Smooth muscle cell (in vitro differentiated cells): ENCODE measurements around the gene DUOX2. TPM values are rescaled to one million over a fixed set of nuclear protein-coding genes. Genes with fewer than 3 reads are reported as not detected.
"Not testable (repeated sequence)": the region's sequence is repeated elsewhere in the genome, so short reads cannot be mapped to it uniquely, and the experiment has no call there.

Source experiments
- DNase-seq: peaks from one replicate; lab custom pipeline; 2025; ENCODE audit not compliant: unreplicated experiment; lab: John Stamatoyannopoulos, UW
- H2AFZ ChIP-seq: fragments of 200-600 bp; sonication (generic); 2 replicates; pipeline ENCODE4 v1.6.0; 2016; ENCODE audit warnings: antibody characterized with exemption, low read depth, mild to moderate bottlenecking
- H3F3A ChIP-seq: fragments of 200-600 bp; sonication (generic); 2 replicates; pipeline ENCODE4 v1.6.0; 2017; ENCODE audit warnings: antibody characterized with exemption, low read depth
- H3K27ac ChIP-seq: fragments of 200-600 bp; sonication (generic); 2 replicates; pipeline ENCODE4 v1.5.1; 2016; ENCODE audit warnings: low read depth, mild to moderate bottlenecking
- H3K27me3 ChIP-seq: fragments of 200-600 bp; sonication (generic); 2 replicates; pipeline ENCODE4 v1.6.1; 2016; ENCODE audit warnings: low read depth, mild to moderate bottlenecking
- H3K36me3 ChIP-seq: fragments of 200-600 bp; sonication (generic); 2 replicates; pipeline ENCODE4 v1.5.1; 2016; ENCODE audit warnings: low read depth
- H3K4me1 ChIP-seq: fragments of 200-600 bp; sonication (generic); 2 replicates; pipeline ENCODE4 v1.5.1; 2016; ENCODE audit warnings: low read depth
- H3K4me2 ChIP-seq: fragments of 200-600 bp; sonication (generic); 2 replicates; pipeline ENCODE4 v1.6.0; 2016; ENCODE audit warnings: mild to moderate bottlenecking
- H3K4me3 ChIP-seq: fragments of 200-600 bp; sonication (generic); 2 replicates; pipeline ENCODE4 v1.5.1; 2016; ENCODE audit warnings: mild to moderate bottlenecking
- H3K79me2 ChIP-seq: fragments of 200-600 bp; sonication (generic); 2 replicates; pipeline ENCODE4 v1.6.0; 2016; ENCODE audit warnings: low read depth, mild to moderate bottlenecking
- H3K9ac ChIP-seq: fragments of 200-600 bp; sonication (generic); 2 replicates; pipeline ENCODE4 v1.6.0; 2016; ENCODE audit warnings: low read depth
- H3K9me3 ChIP-seq: fragments of 200-600 bp; sonication (generic); replicated peaks from 2 replicates; pipeline ENCODE4 v1.5.1; 2016; ENCODE audit warnings: low read depth
- H4K20me1 ChIP-seq: fragments of 200-600 bp; sonication (generic); 2 replicates; pipeline ENCODE4 v1.6.0; 2016; ENCODE audit warnings: low read depth
- CTCF ChIP-seq: fragments of 200-600 bp; sonication (generic); IDR thresholded peaks from 2 replicates; pipeline ENCODE4 v1.5.1; 2017; ENCODE audit warnings: borderline replicate concordance, mild to moderate bottlenecking, antibody characterized with exemption; ENCODE audit not compliant: insufficient read depth, poor library complexity, severe bottlenecking
- WGBS: methylation state at CpG from one replicate; pipeline ENCODE4 v1.1.7; 2016; ENCODE audit warnings: low lambda C conversion rate; 5-methylcytosine and 5-hydroxymethylcytosine counted together
- polyA plus RNA-seq: library from polyadenylated mRNA; unstranded; fragments of >200 nt; fragmentation: Nextera tagmentation; extraction: Ambion mirVana; gene quantifications from 2 replicates; pipeline ENCODE4 v1.2.1, GENCODE V29; 2016
- total RNA-seq: library from RNA; depleted of rRNA; stranded (reverse); fragments of >200 nt; gene quantifications from 2 replicates; pipeline ENCODE4 v1.2.3, GENCODE V29; 2014

The DUOX2 gene
- total and polyA plus RNA-seq, 2 experiments from 2014 or later: 0.34 to 1.4 TPM

DNA sequence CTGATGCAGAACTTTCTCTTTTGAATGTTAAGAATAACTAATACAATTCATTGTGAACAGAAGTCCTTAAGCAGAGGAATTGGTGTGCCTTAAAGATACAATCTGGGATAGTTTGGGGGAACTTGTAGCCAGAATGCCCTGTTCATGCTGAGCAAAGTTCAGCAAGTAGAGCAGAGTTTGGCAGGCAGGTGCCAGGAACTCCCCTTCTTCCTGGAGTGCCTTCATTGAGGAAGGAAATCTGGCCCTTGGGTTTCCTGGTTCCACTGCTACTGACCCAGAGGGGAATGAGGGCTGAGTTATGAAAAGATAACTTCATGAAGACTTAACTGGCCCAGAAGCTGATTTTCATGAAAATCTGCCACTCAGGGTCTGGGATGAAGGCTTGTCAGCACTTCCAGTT, 40.4 kb downstream of the DUOX2 start:
- not testable (repeated sequence) for H3K9ac ChIP-seq

DNA sequence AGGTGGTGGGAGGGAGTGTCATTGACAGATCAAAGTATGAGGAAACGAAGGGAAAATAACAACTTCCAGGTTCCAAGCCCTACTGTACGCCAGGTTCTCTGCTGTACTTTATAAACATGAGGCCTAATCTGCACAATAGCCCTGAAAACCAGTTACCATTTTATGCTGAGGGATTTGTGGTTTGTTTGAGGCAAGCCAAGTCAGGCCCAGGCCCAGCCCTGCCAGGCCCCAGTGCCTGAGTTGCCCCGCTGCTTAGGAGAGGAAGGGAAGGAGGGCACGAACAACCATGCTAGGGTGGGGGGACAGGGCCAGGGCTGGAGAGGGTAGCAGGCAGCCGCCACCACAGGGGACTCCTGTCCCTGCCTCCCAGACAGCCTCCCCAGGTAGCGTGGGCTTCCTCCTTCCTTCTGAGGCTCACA, 44.0 kb downstream of the DUOX2 start:
- H3K79me2 ChIP-seq, H3K9me3 ChIP-seq, DNase-seq, H3K4me3 ChIP-seq, H3K9ac ChIP-seq, H3K4me1 ChIP-seq, H2AFZ ChIP-seq, H3K36me3 ChIP-seq, H4K20me1 ChIP-seq, H3K27me3 ChIP-seq, H3F3A ChIP-seq: not testable (repeated sequence)
- 44% methylated on average over 6 of the region's 6 CpGs for WGBS
- Histone ChIP-seq H3K4me2 (peak overlapping the region; percentile 51), H3K27ac (peak overlapping the region; percentile 50)

More for the DNA sequence above, 40.4 kb downstream of the DUOX2 start:
- not testable (repeated sequence) for H3K27ac ChIP-seq, H2AFZ ChIP-seq, H3K36me3 ChIP-seq, DNase-seq, H4K20me1 ChIP-seq, H3K79me2 ChIP-seq, H3K4me2 ChIP-seq, H3K4me1 ChIP-seq, H3K27me3 ChIP-seq, H3K9me3 ChIP-seq, H3K4me3 ChIP-seq, H3F3A ChIP-seq

DNA sequence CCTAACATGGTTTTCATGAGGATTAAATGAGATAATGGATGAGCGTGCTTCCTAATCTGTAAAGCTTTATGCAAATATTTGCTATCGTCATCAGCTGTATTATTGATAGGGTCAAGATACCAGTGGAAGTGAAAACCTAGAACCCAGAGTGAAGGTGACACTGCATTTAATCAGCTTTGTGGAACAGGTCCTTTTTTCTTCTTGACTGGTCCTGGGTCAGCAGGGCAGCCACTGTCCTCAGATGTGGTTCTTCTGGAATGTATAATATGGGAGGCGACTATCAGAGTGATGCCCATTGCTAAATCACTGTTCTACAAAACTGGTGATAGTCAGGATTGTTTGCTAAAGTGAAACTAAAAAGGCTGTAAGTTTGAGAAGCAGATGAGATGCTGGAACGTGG, 49.6 kb downstream of the DUOX2 start:
- H4K20me1 ChIP-seq: no peaks in the 10 kb centered on the region
- no peak overlapping the region for H2AFZ ChIP-seq
- no peak for DNase-seq
- H3K27ac ChIP-seq: no peak overlapping the region
- H3K9me3 ChIP-seq: no peaks in the 10 kb centered on the region
- H3K9ac ChIP-seq: no peak overlapping the region
- TF ChIP-seq CTCF: no peak
- H3K4me1 ChIP-seq: no peaks in the 10 kb centered on the region
- no peak overlapping the region for H3K4me3 ChIP-seq
- H3F3A ChIP-seq: no peaks in the 10 kb centered on the region
- no peak overlapping the region for H3K4me2 ChIP-seq
- no peaks in the 10 kb centered on the region for H3K36me3 ChIP-seq
- 81% methylated on average over 4 of the region's 4 CpGs for WGBS
- no peaks in the 10 kb centered on the region for H3K79me2 ChIP-seq
- no peaks in the 10 kb centered on the region for H3K27me3 ChIP-seq

- not testable (repeated sequence) for H3K4me3 ChIP-seq, H2AFZ ChIP-seq, H3K79me2 ChIP-seq, H3K27me3 ChIP-seq, H4K20me1 ChIP-seq, H3K36me3 ChIP-seq, H3F3A ChIP-seq, H3K9me3 ChIP-seq, H3K4me2 ChIP-seq, DNase-seq, H3K4me1 ChIP-seq, H3K27ac ChIP-seq, H3K9ac ChIP-seq
- WGBS: 97% methylated on average over 7 of the region's 7 CpGs
Observed at GRCh38 chr15:45062301-45062700, 51.7 kb downstream of the DUOX2 start.

DNA sequence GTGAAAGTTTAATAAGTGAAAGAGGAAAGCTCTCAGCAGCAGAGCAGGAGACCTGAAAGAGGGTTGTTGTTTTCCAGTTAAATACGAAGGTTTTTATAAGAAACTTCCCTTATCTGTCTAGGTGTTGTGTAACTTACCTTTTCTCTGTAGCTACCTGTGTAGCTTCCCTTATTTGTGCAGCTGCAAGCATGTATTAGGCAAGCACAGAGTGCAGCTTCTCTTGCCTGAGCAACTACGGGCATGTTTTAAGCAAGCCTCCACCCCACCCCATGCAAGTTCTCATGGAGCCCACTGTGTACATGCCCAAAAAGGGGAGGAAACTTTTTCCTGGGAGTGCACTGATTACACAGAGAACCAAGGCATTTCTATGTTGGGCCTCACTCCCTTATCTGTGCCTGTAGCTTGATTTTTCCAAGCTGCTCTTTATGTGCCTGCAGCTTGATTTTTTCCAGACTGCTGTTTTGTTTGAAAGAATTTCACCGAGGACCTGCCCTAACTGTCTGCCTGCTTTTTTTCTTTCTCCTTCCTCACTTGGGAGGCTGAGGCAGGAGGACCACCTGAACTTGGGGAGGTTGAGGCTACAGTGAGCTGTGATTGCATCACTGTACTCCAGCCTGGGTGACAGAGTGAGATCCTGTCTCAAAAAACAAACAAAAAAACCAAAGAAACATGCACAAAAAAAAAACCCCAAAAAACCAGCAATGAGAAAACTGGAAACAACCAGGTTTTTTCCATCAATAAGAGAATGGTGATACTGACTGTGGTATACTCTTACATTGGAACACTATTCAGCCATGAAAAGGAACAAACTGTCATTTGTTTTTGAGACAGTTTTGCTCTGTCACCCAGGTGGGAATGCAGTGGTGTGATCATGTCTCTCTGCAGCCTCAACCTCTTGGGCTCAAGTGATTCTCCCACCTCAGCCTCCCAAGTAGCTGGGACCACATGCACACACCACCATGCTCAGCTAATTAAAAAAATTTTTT, 55.0 kb downstream of the DUOX2 start:
- not testable (repeated sequence) for H4K20me1 ChIP-seq, H3F3A ChIP-seq, H3K79me2 ChIP-seq, H3K27ac ChIP-seq, H3K27me3 ChIP-seq, DNase-seq, H3K4me1 ChIP-seq, H2AFZ ChIP-seq, H3K4me3 ChIP-seq, H3K4me2 ChIP-seq, H3K9ac ChIP-seq, H3K36me3 ChIP-seq, H3K9me3 ChIP-seq
- WGBS: 62% methylated on average over 3 of the region's 3 CpGs

- WGBS: 98% methylated on average over 3 of the region's 3 CpGs
- H3K79me2 ChIP-seq, H3K4me3 ChIP-seq: not testable (repeated sequence)
Observed at GRCh38 chr15:45052676-45053075, 61.3 kb downstream of the DUOX2 start.

More at GRCh38 chr15:45052676-45053075, 61.3 kb downstream of the DUOX2 start:
- not testable (repeated sequence) for DNase-seq, H2AFZ ChIP-seq, H4K20me1 ChIP-seq, H3K9ac ChIP-seq, H3K9me3 ChIP-seq, H3K4me2 ChIP-seq, H3K36me3 ChIP-seq, H3K27me3 ChIP-seq, H3K27ac ChIP-seq, H3K4me1 ChIP-seq, H3F3A ChIP-seq
